Uterus (tissue), 4 donors: ENCODE measurements around the gene NR6A1. TPM values are rescaled to one million over a fixed set of nuclear protein-coding genes. Genes with fewer than 3 reads are reported as not detected.

Experiments
- DNase-seq, 2 donors: peaks; one replicate each; pipeline ENCODE4 v3.0.0-alpha.2; 2019 to 2020
- H3K27ac ChIP-seq, 2 donors: fragments of 200-600 bp; sonication (generic); 1 replicate in 1 of 2; 2 replicates in 1 of 2; pipeline ENCODE4 v1.5.1; 2016 to 2018
- H3K27me3 ChIP-seq, 2 donors: fragments of 200-600 bp; sonication (generic); one replicate each; pipeline ENCODE4 v1.5.1; 2018 to 2019; ENCODE audit warnings: control low read depth in 1 of 2
- H3K36me3 ChIP-seq, 2 donors: fragments of 200-600 bp; sonication (generic); one replicate each; pipeline ENCODE4 v1.5.1; 2019; ENCODE audit warnings: control low read depth in 1 of 2
- H3K4me1 ChIP-seq, 2 donors: fragments of 200-600 bp; sonication (generic); one replicate each; pipeline ENCODE4 v1.5.1; 2018 to 2019; ENCODE audit warnings: control low read depth in 1 of 2
- H3K4me3 ChIP-seq, 2 donors: fragments of 200-600 bp; sonication (generic); 1 replicate in 1 of 2; 2 replicates in 1 of 2; pipeline ENCODE4 v1.5.1; 2018 to 2019; ENCODE audit warnings: mild to moderate bottlenecking in 1 of 2
- H3K9me3 ChIP-seq, 2 donors: fragments of 200-600 bp; sonication (generic); one replicate each; pipeline ENCODE4 v1.5.1; 2019; ENCODE audit warnings: control low read depth in 1 of 2
- CTCF ChIP-seq, 4 experiments: fragments of 200-600 bp in 2 of 4; fragments of 450-650 bp in 2 of 4; sonication (generic) in 2 of 4; IDR thresholded peaks; one replicate each; pipeline ENCODE4 v1.5.1; 2016 to 2019; ENCODE audit warnings: antibody characterized with exemption in 4 of 4, mild to moderate bottlenecking in 2 of 4, moderate library complexity in 1 of 4
- POLR2A ChIP-seq, 2 donors: fragments of 450-650 bp; IDR thresholded peaks; one replicate each; pipeline ENCODE4 v1.6.1; 2016; ENCODE audit warnings: antibody characterized with exemption in 2 of 2, mild to moderate bottlenecking in 1 of 2, moderate library complexity in 1 of 2
- intact Hi-C: fragments of 100-400 bp; cut with DNase I; formaldehyde crosslinking; loops from one replicate; pipeline ENCODE4 v1.15.1; 2023; ENCODE audit warnings: low total_unique reads
- total RNA-seq, 4 donors: library from RNA; depleted of rRNA in 3 of 4; stranded (reverse); fragments of >200 nt in 3 of 4; gene quantifications; one replicate each; pipeline versions ENCODE4 v1.1.0 to v1.2.4, GENCODE V29; 2014 to 2023
- donor health status: DM: yes; HTN: yes; CAD: no.

Gene NR6A1
- total RNA-seq, 4 donors from 2014 or later: under 0.01 to 2.6 (median 1.3) TPM; not detected in 1

- no peaks in the 10 kb centered on the region for H3K36me3 ChIP-seq
- DNase-seq: no peak
- no peak overlapping the region for H3K27ac ChIP-seq
- no peaks in the 10 kb centered on the region for H3K4me1 ChIP-seq
- intact Hi-C loops: no loop called here
- TF ChIP-seq POLR2A (IDR thresholded peaks at IDR 0.05) (no peak), CTCF (IDR thresholded peaks at IDR 0.05) (no peak)
- no peaks in the 10 kb centered on the region for H3K9me3 ChIP-seq
- H3K4me3 ChIP-seq: no peak overlapping the region
- peaks cover 5 to 20% of the 10 kb centered on the region in 2 donors for H3K27me3 ChIP-seq
Measured at GRCh38 chr9:124481115-124481514, 290.0 kb downstream of the NR6A1 start.

- Histone ChIP-seq H3K4me1 (no peaks in the 10 kb centered on the region), H3K27ac (no peak overlapping the region), H3K9me3 (no peaks in the 10 kb centered on the region), H3K27me3 (peaks cover 5 to 20% of the 10 kb centered on the region in 2 donors), H3K36me3 (no peaks in the 10 kb centered on the region), H3K4me3 (no peak overlapping the region)
- no peak for TF ChIP-seq POLR2A (IDR thresholded peaks at IDR 0.05)
- no peak for TF ChIP-seq CTCF (IDR thresholded peaks at IDR 0.05)
- intact Hi-C loops: no loop called here
- DNase-seq: no peak
Measured at GRCh38 chr9:124480621-124480981, 290.5 kb downstream of the NR6A1 start.

GRCh38 chr9:124479947-124480620, 291.0 kb downstream of the NR6A1 start:
- intact Hi-C loops: no loop called here
- DNase-seq: no peak
- Histone ChIP-seq H3K4me1 (no peaks in the 10 kb centered on the region), H3K27me3 (peaks cover 5 to 20% of the 10 kb centered on the region in 2 donors), H3K4me3 (no peak overlapping the region), H3K27ac (no peak overlapping the region), H3K36me3 (no peaks in the 10 kb centered on the region), H3K9me3 (no peaks in the 10 kb centered on the region)
- no peak for TF ChIP-seq POLR2A (IDR thresholded peaks at IDR 0.05)
- no peak for TF ChIP-seq CTCF (IDR thresholded peaks at IDR 0.05)

GRCh38 chr9:124479371-124479770, 291.7 kb downstream of the NR6A1 start:
- intact Hi-C loops: no loop called here
- TF ChIP-seq CTCF (IDR thresholded peaks at IDR 0.05) (no peak), POLR2A (IDR thresholded peaks at IDR 0.05) (no peak)

GRCh38 chr9:124478354-124478753, 292.8 kb downstream of the NR6A1 start:
- H3K4me1 ChIP-seq: no peaks in the 10 kb centered on the region
- intact Hi-C loops: no loop called here
- H3K9me3 ChIP-seq: no peaks in the 10 kb centered on the region
- H3K36me3 ChIP-seq: no peaks in the 10 kb centered on the region
- TF ChIP-seq CTCF (IDR thresholded peaks at IDR 0.05) (no peak), POLR2A (IDR thresholded peaks at IDR 0.05) (no peak)
- peaks cover 5 to 20% of the 10 kb centered on the region in 2 donors for H3K27me3 ChIP-seq
- no peak overlapping the region for H3K27ac ChIP-seq
- DNase-seq: no peak
- H3K4me3 ChIP-seq: no peak overlapping the region

More at GRCh38 chr9:124479371-124479770, 291.7 kb downstream of the NR6A1 start:
- H3K9me3 ChIP-seq: no peaks in the 10 kb centered on the region
- no peaks in the 10 kb centered on the region for H3K4me1 ChIP-seq
- no peak overlapping the region for H3K4me3 ChIP-seq
- H3K27ac ChIP-seq: no peak overlapping the region
- DNase-seq: no peak
- H3K36me3 ChIP-seq: no peaks in the 10 kb centered on the region
- H3K27me3 ChIP-seq: peaks cover 5 to 20% of the 10 kb centered on the region in 2 donors
